ENCODE results near the gene GLP1R.
"Not testable (repeated sequence)": the region's sequence is repeated elsewhere in the genome, so short reads cannot be mapped to it uniquely, and the experiment has no call there.

Gene GLP1R

GRCh38 chr6:39130691-39131090, 82.1 kb downstream of the GLP1R start:
- H3K27ac ChIP-seq = no peak overlapping the region
- no peak for TF ChIP-seq CTCF (conservative IDR thresholded peaks at IDR 0.05)

- H3K27ac ChIP-seq = not testable (repeated sequence)
Measured at GRCh38 chr6:39134761-39135160, 86.2 kb downstream of the GLP1R start.

- not testable (repeated sequence) for H3K27ac ChIP-seq
Measured at GRCh38 chr6:39136207-39136606, 87.6 kb downstream of the GLP1R start.

- H3K27ac ChIP-seq = no peak overlapping the region
- TF ChIP-seq CTCF (conservative IDR thresholded peaks at IDR 0.05) = no peak
Measured at GRCh38 chr6:39137245-39137644, 88.7 kb downstream of the GLP1R start.

Measured in VCaP (cell line).